Esophagus squamous epithelium (tissue), 5 donors: Measurements from ENCODE around the gene FHIT. TPM values are rescaled to one million over a fixed set of nuclear protein-coding genes. Genes with fewer than 3 reads are reported as not detected.

ENCODE experiments used
- DNase-seq: peaks from one replicate; lab custom pipeline; 2025; lab: John Stamatoyannopoulos, UW
- H3K27ac ChIP-seq, 4 donors: fragments of 200-600 bp; sonication (generic); one replicate each; pipeline ENCODE4 v1.5.1; 2016 to 2019; ENCODE audit warnings: mild to moderate bottlenecking in 1 of 4
- H3K27me3 ChIP-seq, 4 donors: fragments of 200-600 bp; sonication (generic); 1 replicate in 3 of 4; 2 replicates in 1 of 4; pipeline versions ENCODE4 v1.5.1 to v1.6.0; 2017 to 2021; ENCODE audit warnings: antibody characterized with exemption in 1 of 4
- H3K36me3 ChIP-seq, 3 donors: fragments of 200-600 bp; sonication (generic); one replicate each; pipeline ENCODE4 v1.5.1; 2016 to 2019
- H3K4me1 ChIP-seq, 3 donors: fragments of 200-600 bp; sonication (generic); one replicate each; pipeline ENCODE4 v1.5.1; 2017 to 2019
- H3K4me3 ChIP-seq, 4 donors: fragments of 200-600 bp; sonication (generic); 1 replicate in 3 of 4; 2 replicates in 1 of 4; pipeline ENCODE4 v1.5.1; 2016 to 2019; ENCODE audit warnings: mild to moderate bottlenecking in 2 of 4, moderate library complexity in 1 of 4
- H3K9me3 ChIP-seq, 3 donors: fragments of 200-600 bp; sonication (generic); one replicate each; pipeline ENCODE4 v1.5.1; 2016 to 2019
- POLR2A ChIP-seq, 4 donors: fragments of 450-650 bp; IDR thresholded peaks; one replicate each; pipeline ENCODE4 v1.6.1; 2017; ENCODE audit warnings: antibody characterized with exemption in 4 of 4, mild to moderate bottlenecking in 4 of 4, moderate library complexity in 3 of 4
- WGBS, 2 donors: methylation state at CpG; one replicate each; pipeline ENCODE4 v1.1.5; 2018; 5-methylcytosine and 5-hydroxymethylcytosine counted together
- intact Hi-C: fragments of 100-400 bp; cut with DNase I; formaldehyde crosslinking; loops from one replicate; pipeline ENCODE4 v1.15.0; 2022
- total RNA-seq, 4 donors: library from RNA; depleted of rRNA; stranded (reverse); fragments of >200 nt; gene quantifications; one replicate each; pipeline ENCODE4 v1.1.0, GENCODE V29; 2016
- TF ChIP-seq, protein P1 (sequence below), 6 experiments: fragments of 450-650 bp in 4 of 6; fragments of 200-600 bp in 2 of 6; sonication (generic) in 2 of 6; IDR thresholded peaks; one replicate each; pipeline ENCODE4 v1.5.1; 2016 to 2019; ENCODE audit warnings: antibody characterized with exemption in 6 of 6, mild to moderate bottlenecking in 4 of 6, moderate library complexity in 4 of 6
- donor health status: DM: yes; HTN: yes; CAD: no.

Gene FHIT
- total RNA-seq, 4 donors from 2014 or later, result 0.64 to 5.7 (median 3.1) TPM

DNA sequence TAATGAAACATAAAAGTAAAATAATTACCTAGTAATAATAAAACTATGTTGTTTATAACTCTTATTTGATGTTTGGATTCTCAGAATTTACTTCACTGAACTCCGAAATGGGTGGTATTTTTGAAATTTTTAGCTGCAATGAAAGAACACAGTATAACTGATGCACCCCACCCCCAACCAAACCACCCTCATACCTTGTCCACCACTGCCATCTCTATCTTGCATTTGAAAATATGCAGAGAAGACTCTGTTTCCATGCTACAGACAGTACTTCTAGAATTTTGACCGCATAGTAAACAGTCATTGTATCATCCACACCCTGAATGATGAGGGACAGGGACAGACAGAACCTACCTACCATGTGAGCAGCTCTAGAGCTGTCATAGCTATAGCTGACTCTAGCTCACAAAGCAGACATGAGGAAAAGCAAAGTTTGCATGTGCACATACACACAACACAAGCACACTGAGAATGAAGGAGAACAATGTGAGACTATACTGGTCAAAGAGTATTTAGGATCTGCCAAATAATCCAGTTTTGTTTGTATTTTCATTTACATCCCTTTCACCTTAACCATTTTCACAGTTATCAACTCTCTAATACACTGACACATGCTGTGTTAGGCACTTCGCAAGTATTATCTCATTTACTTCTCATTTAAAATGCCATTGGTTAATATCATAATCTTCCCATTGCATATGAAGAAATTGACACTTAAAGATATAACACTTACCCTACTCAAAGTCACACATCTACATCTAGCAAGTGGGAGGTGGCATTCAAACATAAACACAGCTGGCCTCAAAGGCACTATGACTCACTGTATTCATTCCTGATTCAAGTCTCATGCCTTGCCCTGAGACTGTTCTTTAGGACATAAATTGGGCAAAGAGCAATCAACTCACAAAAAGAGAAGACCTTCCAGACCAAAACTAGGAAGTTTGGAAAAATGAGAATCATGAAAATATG, 1186.8 kb downstream of the FHIT start:
- WGBS, 2 donors, result 84 to 86% methylated on average over 3 of the region's 3 CpGs
- H3K4me3 ChIP-seq, result no peak overlapping the region
- H3K4me1 ChIP-seq, result no peaks in the 10 kb centered on the region
- intact Hi-C loops, result no loop called here
- no peaks in the 10 kb centered on the region for H3K9me3 ChIP-seq
- DNase-seq, result no peak
- no peak overlapping the region for H3K27ac ChIP-seq
- no peaks in the 10 kb centered on the region for H3K27me3 ChIP-seq
- TF ChIP-seq, protein P1, sequence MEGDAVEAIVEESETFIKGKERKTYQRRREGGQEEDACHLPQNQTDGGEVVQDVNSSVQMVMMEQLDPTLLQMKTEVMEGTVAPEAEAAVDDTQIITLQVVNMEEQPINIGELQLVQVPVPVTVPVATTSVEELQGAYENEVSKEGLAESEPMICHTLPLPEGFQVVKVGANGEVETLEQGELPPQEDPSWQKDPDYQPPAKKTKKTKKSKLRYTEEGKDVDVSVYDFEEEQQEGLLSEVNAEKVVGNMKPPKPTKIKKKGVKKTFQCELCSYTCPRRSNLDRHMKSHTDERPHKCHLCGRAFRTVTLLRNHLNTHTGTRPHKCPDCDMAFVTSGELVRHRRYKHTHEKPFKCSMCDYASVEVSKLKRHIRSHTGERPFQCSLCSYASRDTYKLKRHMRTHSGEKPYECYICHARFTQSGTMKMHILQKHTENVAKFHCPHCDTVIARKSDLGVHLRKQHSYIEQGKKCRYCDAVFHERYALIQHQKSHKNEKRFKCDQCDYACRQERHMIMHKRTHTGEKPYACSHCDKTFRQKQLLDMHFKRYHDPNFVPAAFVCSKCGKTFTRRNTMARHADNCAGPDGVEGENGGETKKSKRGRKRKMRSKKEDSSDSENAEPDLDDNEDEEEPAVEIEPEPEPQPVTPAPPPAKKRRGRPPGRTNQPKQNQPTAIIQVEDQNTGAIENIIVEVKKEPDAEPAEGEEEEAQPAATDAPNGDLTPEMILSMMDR (IDR thresholded peaks at IDR 0.05), result no peak
- no peak for TF ChIP-seq POLR2A (IDR thresholded peaks at IDR 0.05)
- H3K36me3 ChIP-seq, result no peaks in the 10 kb centered on the region

DNA sequence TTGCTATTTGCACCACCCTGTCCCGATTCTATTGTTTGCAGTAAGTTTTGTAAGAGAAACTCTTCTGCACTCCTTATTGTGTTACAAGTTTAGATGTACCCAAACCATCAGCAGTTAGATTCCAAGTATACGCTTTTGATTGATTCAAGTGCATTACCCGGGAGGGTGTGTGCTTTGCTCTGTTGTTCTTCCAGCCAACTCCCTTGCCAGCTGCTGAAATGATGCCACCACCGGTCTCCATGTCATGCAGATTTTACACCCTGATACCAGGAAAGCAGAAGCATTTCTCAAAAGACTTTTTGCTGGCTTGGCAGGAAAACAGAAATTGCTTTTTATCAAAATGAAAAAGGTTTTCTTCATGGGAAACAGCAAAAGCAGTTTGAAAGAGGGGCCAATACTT, 1194.8 kb downstream of the FHIT start:
- no peak for DNase-seq
- Histone ChIP-seq H3K4me1 (no peaks in the 10 kb centered on the region), H3K27me3 (no peaks in the 10 kb centered on the region), H3K36me3 (no peaks in the 10 kb centered on the region), H3K4me3 (no peak overlapping the region), H3K9me3 (no peaks in the 10 kb centered on the region), H3K27ac (no peak overlapping the region)
- no peak for TF ChIP-seq POLR2A (IDR thresholded peaks at IDR 0.05)
- TF ChIP-seq, protein P1 (IDR thresholded peaks at IDR 0.05), result no peak
- intact Hi-C loops, result no loop called here
- WGBS, 2 donors, result 33 to 42% methylated on average over 4 of the region's 4 CpGs

DNA sequence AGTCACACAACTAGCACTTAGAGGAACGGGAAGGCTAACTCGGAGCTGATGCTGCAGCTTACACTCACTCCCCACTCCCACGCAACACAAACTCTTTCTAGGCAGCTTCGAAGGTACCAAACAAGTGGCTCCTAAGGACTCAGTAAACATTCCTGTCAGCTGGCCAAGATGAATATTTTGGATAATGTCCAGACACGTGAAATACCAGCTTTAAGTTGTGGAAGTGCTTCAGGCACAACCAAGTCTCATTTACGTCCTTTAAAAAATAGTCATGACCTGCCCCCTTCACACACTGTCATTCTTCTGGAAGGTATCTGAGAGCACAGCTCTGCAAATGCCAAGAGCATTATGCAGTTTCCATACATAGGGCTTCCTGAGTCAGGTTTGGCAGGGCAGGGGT, 1195.5 kb downstream of the FHIT start:
- H3K27ac ChIP-seq, result no peak overlapping the region
- no peaks in the 10 kb centered on the region for H3K27me3 ChIP-seq
- H3K36me3 ChIP-seq, result no peaks in the 10 kb centered on the region
- TF ChIP-seq, protein P1 (IDR thresholded peaks at IDR 0.05), result no peak
- TF ChIP-seq POLR2A (IDR thresholded peaks at IDR 0.05), result no peak
- intact Hi-C loops, result no loop called here
- H3K4me3 ChIP-seq, result no peak overlapping the region
- H3K9me3 ChIP-seq, result no peaks in the 10 kb centered on the region
- DNase-seq, result no peak
- WGBS, 2 donors, result 47 to 58% methylated on average over 6 of the region's 6 CpGs
- H3K4me1 ChIP-seq, result no peaks in the 10 kb centered on the region

DNA sequence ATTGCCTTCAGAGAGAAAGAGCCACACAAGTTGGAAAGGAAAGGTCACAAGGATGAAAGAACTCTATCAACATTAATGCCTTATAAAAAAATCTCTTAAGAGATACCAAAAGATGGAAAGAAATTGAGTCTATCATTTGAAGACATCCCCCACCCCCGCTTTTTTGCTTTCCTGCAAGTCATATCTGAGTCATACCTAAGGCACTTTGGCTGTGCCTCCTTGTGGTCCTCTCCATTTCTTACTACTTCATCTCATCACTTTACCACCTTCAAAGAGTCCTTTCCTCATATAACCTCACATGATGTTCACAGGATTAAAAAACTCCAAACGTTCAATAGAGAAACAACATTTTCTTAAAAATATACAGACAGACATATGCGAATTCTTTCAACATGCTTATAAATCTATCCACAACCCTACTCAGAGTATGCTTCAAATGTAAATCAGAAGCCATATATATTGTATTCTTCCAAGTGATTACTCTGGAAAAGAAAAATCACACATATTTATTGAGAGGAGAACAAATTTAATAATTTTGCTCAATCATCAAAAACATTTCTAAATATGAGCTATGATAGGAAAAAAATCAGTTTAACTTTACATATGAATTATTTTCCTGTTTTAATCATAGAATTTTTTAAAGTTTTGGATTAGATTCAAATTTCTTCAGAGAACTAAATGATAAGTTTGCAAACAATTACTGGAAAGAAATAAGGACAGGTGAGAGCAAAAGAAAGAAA, 1197.6 kb downstream of the FHIT start:
- Histone ChIP-seq H3K27me3 (no peaks in the 10 kb centered on the region), H3K4me3 (no peak overlapping the region), H3K27ac (no peak overlapping the region), H3K9me3 (no peaks in the 10 kb centered on the region), H3K4me1 (no peaks in the 10 kb centered on the region), H3K36me3 (no peaks in the 10 kb centered on the region)
- 73 to 75% methylated on average over 3 of the region's 3 CpGs for WGBS, 2 donors
- TF ChIP-seq, protein P1 (IDR thresholded peaks at IDR 0.05), result no peak
- TF ChIP-seq POLR2A (IDR thresholded peaks at IDR 0.05), result no peak
- intact Hi-C loops, result no loop called here
- DNase-seq, result no peak

DNA sequence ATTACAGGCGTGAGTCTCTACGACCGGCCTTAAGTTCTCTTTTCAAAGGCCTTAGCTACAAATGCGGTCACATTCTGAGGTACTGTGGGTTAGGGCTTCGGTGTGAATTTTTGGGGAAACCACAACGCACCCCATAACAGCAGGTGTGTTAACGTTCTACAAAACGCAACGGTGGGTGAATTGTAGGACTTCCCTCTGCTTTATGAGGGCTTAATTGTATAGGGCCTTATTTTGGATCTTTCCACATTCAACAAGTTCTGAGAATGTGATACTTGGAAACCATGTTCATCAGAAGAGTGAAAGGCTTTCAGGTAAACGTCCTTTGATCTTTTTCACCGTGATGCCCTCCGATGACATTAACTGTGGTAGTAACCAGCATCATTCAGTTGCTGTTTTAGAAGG, 1202.8 kb downstream of the FHIT start:
- intact Hi-C loops, result no loop called here
- Histone ChIP-seq H3K4me1 (no peaks in the 10 kb centered on the region), H3K9me3 (peaks cover 0 to 5% (median 0%) of the 10 kb centered on the region in 3 donors), H3K36me3 (no peaks in the 10 kb centered on the region), H3K27me3 (no peaks in the 10 kb centered on the region), H3K27ac (no peak overlapping the region), H3K4me3 (no peak overlapping the region)
- WGBS, 2 donors, result 90 to 93% methylated on average over 10 to 12 of the region's 12 CpGs
- DNase-seq, result no peak
- TF ChIP-seq POLR2A (IDR thresholded peaks at IDR 0.05), result no peak
- TF ChIP-seq, protein P1 (IDR thresholded peaks at IDR 0.05), result no peak
